H9 (cell line): ENCODE data around the gene SYT17. TPM values are rescaled to one million over a fixed set of nuclear protein-coding genes. Genes with fewer than 3 reads are reported as not detected.

Experiments used
- DNase-seq: peaks from one replicate; pipeline ENCODE4 v3.0.0-alpha.2; 2017
- H2AFZ ChIP-seq: one replicate; pipeline ENCODE4 v1.6.1; 2013; ENCODE audit warnings: mild to moderate bottlenecking, low read length, control low read depth, moderate library complexity
- H2AK5ac ChIP-seq: 2 replicates; pipeline ENCODE4 v1.6.1; 2013; ENCODE audit warnings: low read length, control low read depth, mixed read lengths; ENCODE audit not compliant: insufficient read length
- H2BK120ac ChIP-seq: one replicate; pipeline ENCODE4 v1.6.1; 2013; ENCODE audit warnings: low read depth, mild to moderate bottlenecking, low read length, control low read depth, inconsistent platforms; ENCODE audit not compliant: poor library complexity, severe bottlenecking
- H2BK12ac ChIP-seq: 2 replicates; pipeline ENCODE4 v1.6.1; 2013; ENCODE audit warnings: low read length, control low read depth, mixed read lengths, low read depth; ENCODE audit not compliant: insufficient read length
- H2BK15ac ChIP-seq: 2 replicates; pipeline ENCODE4 v1.6.1; 2013; ENCODE audit warnings: low read depth, low read length, control low read depth
- H2BK20ac ChIP-seq: one replicate; pipeline ENCODE4 v1.6.1; 2013; ENCODE audit warnings: low read depth, mild to moderate bottlenecking, low read length, control low read depth, inconsistent platforms; ENCODE audit not compliant: poor library complexity, severe bottlenecking
- H2BK5ac ChIP-seq: 2 replicates; pipeline ENCODE4 v1.6.1; 2013; ENCODE audit warnings: low read length, control low read depth, mixed read lengths; ENCODE audit not compliant: insufficient read length
- H3K14ac ChIP-seq: 2 replicates; pipeline ENCODE4 v1.6.1; 2013; ENCODE audit warnings: low read length, control low read depth; ENCODE audit not compliant: insufficient read depth
- H3K18ac ChIP-seq: 2 replicates; pipeline ENCODE4 v1.6.1; 2013; ENCODE audit warnings: low read depth, mild to moderate bottlenecking, mixed read lengths, low read length, control low read depth; ENCODE audit not compliant: insufficient read length
- H3K23ac ChIP-seq: 2 replicates; pipeline ENCODE4 v1.6.1; 2013; ENCODE audit warnings: low read length, control low read depth, mixed read lengths, low read depth; ENCODE audit not compliant: insufficient read length
- H3K23me2 ChIP-seq: 2 replicates; pipeline ENCODE4 v1.6.1; 2013; ENCODE audit warnings: low read depth, mild to moderate bottlenecking, mixed read lengths, low read length, control low read depth; ENCODE audit not compliant: insufficient read length, poor library complexity, severe bottlenecking
- H3K27ac ChIP-seq: 2 replicates; pipeline ENCODE4 v1.5.1; 2013; ENCODE audit warnings: low read length, control low read depth, mixed read lengths, low read depth; ENCODE audit not compliant: insufficient read length
- H3K27me3 ChIP-seq: 2 replicates; pipeline ENCODE4 v1.6.1; 2013; ENCODE audit warnings: low read length, control low read depth, inconsistent platforms; ENCODE audit not compliant: insufficient read depth
- H3K4ac ChIP-seq: 2 replicates; pipeline ENCODE4 v1.6.1; 2013; ENCODE audit warnings: low read depth, mild to moderate bottlenecking, control low read depth, inconsistent platforms, low read length, moderate library complexity
- H3K4me1 ChIP-seq: 2 replicates; pipeline ENCODE4 v1.6.1; 2013; ENCODE audit warnings: low read length, control low read depth, inconsistent platforms; ENCODE audit not compliant: insufficient read depth
- H3K4me2 ChIP-seq: 2 replicates; pipeline ENCODE4 v1.6.1; 2013; ENCODE audit warnings: low read length, control low read depth, mixed read lengths; ENCODE audit not compliant: insufficient read length, insufficient read depth
- H3K56ac ChIP-seq: 2 replicates; pipeline ENCODE4 v1.6.1; 2013; ENCODE audit warnings: low read depth, mild to moderate bottlenecking, mixed read lengths, low read length, control low read depth; ENCODE audit not compliant: insufficient read length
- H3K79me1 ChIP-seq: 2 replicates; pipeline ENCODE4 v1.6.1; 2013; ENCODE audit warnings: low read depth, mild to moderate bottlenecking, moderate library complexity, low read length, control low read depth, inconsistent platforms; ENCODE audit not compliant: insufficient read depth, poor library complexity, severe bottlenecking
- H3K79me2 ChIP-seq: 2 replicates; pipeline ENCODE4 v1.6.1; 2013; ENCODE audit warnings: low read length, control low read depth, inconsistent platforms; ENCODE audit not compliant: insufficient read depth
- H3K9ac ChIP-seq: 2 replicates; pipeline ENCODE4 v1.6.1; 2013; ENCODE audit warnings: low read length, control low read depth, mixed read lengths; ENCODE audit not compliant: insufficient read length; ENCODE audit errors: extremely low read depth
- H3K9me3 ChIP-seq: one replicate; pipeline ENCODE4 v1.6.1; 2013; ENCODE audit warnings: low read depth, low read length, inconsistent platforms; ENCODE audit not compliant: control insufficient read depth
- H3T11ph ChIP-seq: one replicate; pipeline ENCODE4 v1.6.1; 2013; ENCODE audit warnings: mild to moderate bottlenecking, low read length, control low read depth, inconsistent platforms
- H4K20me1 ChIP-seq: one replicate; pipeline ENCODE4 v1.6.1; 2013; ENCODE audit not compliant: control insufficient read depth, insufficient read length, insufficient read depth
- H4K5ac ChIP-seq: 2 replicates; pipeline ENCODE4 v1.6.1; 2013; ENCODE audit warnings: low read depth, mild to moderate bottlenecking, mixed read lengths, low read length, control low read depth; ENCODE audit not compliant: insufficient read length
- H4K8ac ChIP-seq: replicated peaks from 2 replicates; pipeline ENCODE4 v1.6.1; 2013; ENCODE audit warnings: low read length, control low read depth, mixed read lengths, low read depth; ENCODE audit not compliant: insufficient read length
- H4K91ac ChIP-seq: 2 replicates; pipeline ENCODE4 v1.6.1; 2013; ENCODE audit warnings: low read depth, mild to moderate bottlenecking, moderate library complexity, mixed read lengths, low read length, control low read depth; ENCODE audit not compliant: insufficient read length
- H3K27ac Mint-ChIP-seq, 3 experiments: 2 replicates in 2 of 3; 3 replicates in 1 of 3; pipeline ENCODE4 v1.8.0; 2020 to 2021; ENCODE audit warnings: mixed read lengths in 3 of 3, mild to moderate bottlenecking in 1 of 3, moderate library complexity in 1 of 3
- H3K27me3 Mint-ChIP-seq: 2 replicates; pipeline ENCODE4 v1.8.0; 2021; ENCODE audit warnings: low read depth, mild to moderate bottlenecking, moderate library complexity, mixed read lengths
- H3K36me3 Mint-ChIP-seq, 3 experiments: 2 replicates in 2 of 3; 3 replicates in 1 of 3; pipeline ENCODE4 v1.8.0; 2020 to 2021; ENCODE audit warnings: low read depth in 3 of 3, mixed read lengths in 3 of 3; ENCODE audit not compliant: insufficient read depth in 1 of 3
- H3K4me1 Mint-ChIP-seq, 2 experiments: 2 replicates each; pipeline ENCODE4 v1.8.0; 2020; ENCODE audit warnings: mixed read lengths in 2 of 2
- H3K4me3 Mint-ChIP-seq, 2 experiments: 2 replicates in 1 of 2; 3 replicates in 1 of 2; pipeline ENCODE4 v1.8.0; 2020 to 2021; ENCODE audit warnings: mild to moderate bottlenecking in 2 of 2, mixed read lengths in 2 of 2, moderate library complexity in 1 of 2
- H3K9me3 Mint-ChIP-seq, 2 experiments: 2 replicates in 1 of 2; 3 replicates in 1 of 2; pipeline ENCODE4 v1.8.0; 2020; ENCODE audit warnings: mild to moderate bottlenecking in 2 of 2, mixed read lengths in 2 of 2, moderate library complexity in 1 of 2
- WGBS: extraction: QIAGEN DNeasy Blood & Tissue Kit; methylation state at CpG from one replicate; pipeline ENCODE4 v1.1.7; 2013; ENCODE audit warnings: missing lambda C conversion rate, low lambda C conversion rate, mixed read lengths; ENCODE audit not compliant: insufficient read length; ENCODE audit errors: extremely low coverage; 5-methylcytosine and 5-hydroxymethylcytosine counted together
- total RNA-seq: library from RNA; stranded (reverse); gene quantifications from 2 replicates; pipeline ENCODE4 v1.2.1, GENCODE V29; 2021
- TF ChIP-seq, protein P1 (sequence below): fragments of 200-600 bp; sonication (generic); conservative IDR thresholded peaks from 3 replicates; pipeline ENCODE4 v1.8.0; 2021; ENCODE audit warnings: antibody characterized with exemption, mild to moderate bottlenecking

SYT17 gene
- total RNA-seq, 1 experiment from 2014 or later, result 3.0 TPM

DNA sequence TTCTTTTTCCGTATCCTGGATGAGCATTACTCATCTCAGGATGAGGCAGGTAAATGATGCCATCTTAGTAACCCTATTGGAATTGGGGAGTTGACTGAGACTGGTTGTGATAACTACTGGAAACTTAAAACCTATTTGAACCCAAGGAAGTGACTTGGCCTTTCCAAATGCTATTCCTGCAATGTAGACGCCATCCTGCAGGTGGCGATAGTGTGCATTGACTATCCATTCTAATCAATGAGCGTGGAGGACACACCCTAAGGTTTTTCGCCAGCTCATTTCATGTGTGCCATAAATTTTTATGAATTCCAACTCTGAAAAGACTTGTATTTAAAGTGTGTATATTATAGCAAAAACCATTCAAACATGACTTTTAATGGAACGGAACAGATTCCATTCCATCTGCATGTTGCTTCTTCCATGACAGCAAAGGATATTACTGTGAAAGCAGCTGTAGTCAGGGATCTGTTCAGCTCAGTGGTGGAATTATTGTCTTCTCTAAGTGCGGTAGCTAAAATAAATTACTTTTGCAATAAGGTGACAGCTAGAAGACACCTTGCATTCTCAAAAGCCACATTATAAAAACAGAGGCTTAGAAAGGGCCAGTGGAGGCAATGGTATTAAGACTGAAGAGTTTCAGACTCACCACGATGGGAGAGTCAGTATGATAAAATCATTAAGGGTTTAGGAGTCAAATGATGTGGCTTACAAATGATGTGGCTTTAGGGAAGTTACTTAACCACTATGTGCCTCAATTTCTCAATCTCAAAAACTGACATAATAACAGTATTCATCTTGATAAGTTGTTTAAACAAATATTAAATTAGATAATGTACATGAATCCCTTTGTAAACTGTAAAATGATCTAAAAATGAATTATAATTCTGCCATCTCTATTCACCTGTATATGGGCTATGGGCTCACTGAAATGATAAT, 55.5 kb downstream of the SYT17 start:
- H2BK120ac ChIP-seq, result no peak overlapping the region
- no peak overlapping the region for H3K4me3 Mint-ChIP-seq
- no peak overlapping the region for H3K14ac ChIP-seq

More for the DNA sequence above, 55.5 kb downstream of the SYT17 start:
- WGBS, result no CpG with 5 or more reads among the region's 8 CpGs
- H3K4ac ChIP-seq, result no peak overlapping the region
- no peak overlapping the region for H2BK15ac ChIP-seq
- no peaks in the 10 kb centered on the region for H3K27me3 ChIP-seq
- no peak overlapping the region for H4K5ac ChIP-seq
- Mint-ChIP-seq H3K9me3 (peaks cover 0 to 3% of the 10 kb centered on the region in 2 experiments; a peak in 2 of 5 replicates), H3K27me3 (no peaks in the 10 kb centered on the region), H3K36me3 (peaks cover 13 to 16% (median 15%) of the 10 kb centered on the region in 3 experiments; a peak in 6 of 7 replicates), H3K27ac (no peak overlapping the region), H3K4me1 (peaks cover 9 to 13% of the 10 kb centered on the region in 2 experiments)
- no peak overlapping the region for H4K91ac ChIP-seq
- H2AK5ac ChIP-seq, result no peak overlapping the region
- no peaks in the 10 kb centered on the region for H3K79me1 ChIP-seq
- no peak overlapping the region for H3K4me2 ChIP-seq
- H3K23me2 ChIP-seq, result no peaks in the 10 kb centered on the region
- no peak overlapping the region for H3T11ph ChIP-seq
- H2AFZ ChIP-seq, result no peak overlapping the region
- H3K23ac ChIP-seq, result no peak overlapping the region
- no peaks in the 10 kb centered on the region for H4K20me1 ChIP-seq
- no peak overlapping the region for H4K8ac ChIP-seq
- no peak overlapping the region for H3K9ac ChIP-seq
- no peak overlapping the region for H3K18ac ChIP-seq
- H3K27ac ChIP-seq, result no peak overlapping the region
- no peak overlapping the region for H2BK12ac ChIP-seq
- TF ChIP-seq, protein P1, sequence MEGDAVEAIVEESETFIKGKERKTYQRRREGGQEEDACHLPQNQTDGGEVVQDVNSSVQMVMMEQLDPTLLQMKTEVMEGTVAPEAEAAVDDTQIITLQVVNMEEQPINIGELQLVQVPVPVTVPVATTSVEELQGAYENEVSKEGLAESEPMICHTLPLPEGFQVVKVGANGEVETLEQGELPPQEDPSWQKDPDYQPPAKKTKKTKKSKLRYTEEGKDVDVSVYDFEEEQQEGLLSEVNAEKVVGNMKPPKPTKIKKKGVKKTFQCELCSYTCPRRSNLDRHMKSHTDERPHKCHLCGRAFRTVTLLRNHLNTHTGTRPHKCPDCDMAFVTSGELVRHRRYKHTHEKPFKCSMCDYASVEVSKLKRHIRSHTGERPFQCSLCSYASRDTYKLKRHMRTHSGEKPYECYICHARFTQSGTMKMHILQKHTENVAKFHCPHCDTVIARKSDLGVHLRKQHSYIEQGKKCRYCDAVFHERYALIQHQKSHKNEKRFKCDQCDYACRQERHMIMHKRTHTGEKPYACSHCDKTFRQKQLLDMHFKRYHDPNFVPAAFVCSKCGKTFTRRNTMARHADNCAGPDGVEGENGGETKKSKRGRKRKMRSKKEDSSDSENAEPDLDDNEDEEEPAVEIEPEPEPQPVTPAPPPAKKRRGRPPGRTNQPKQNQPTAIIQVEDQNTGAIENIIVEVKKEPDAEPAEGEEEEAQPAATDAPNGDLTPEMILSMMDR, result peak; percentile 92
- H3K79me2 ChIP-seq, result no peaks in the 10 kb centered on the region
- no peaks in the 10 kb centered on the region; the same call in 1 of the 2 replicates for H3K4me1 ChIP-seq
- peaks cover 6% of the 10 kb centered on the region for H3K9me3 ChIP-seq
- peak; percentile 67 for DNase-seq
- H2BK20ac ChIP-seq, result no peak overlapping the region
- no peak overlapping the region for H2BK5ac ChIP-seq
- H3K56ac ChIP-seq, result no peak overlapping the region
